HFF-Myc (cell line): Measurements from ENCODE around the gene F2RL3.

Source experiments
- DNase-seq: peaks from one replicate; pipeline ENCODE4 v3.0.0-alpha.2; 2011; ENCODE audit warnings: low read depth; ENCODE audit errors: extremely low read depth
- H3K4me3 ChIP-seq: replicated peaks from 2 replicates; pipeline ENCODE4 v1.5.1; 2011; ENCODE audit warnings: low read depth, mild to moderate bottlenecking, control low read depth, low read length
- CTCF ChIP-seq: IDR thresholded peaks from 2 replicates; pipeline ENCODE4 v1.5.1; 2012; ENCODE audit warnings: mild to moderate bottlenecking, low read depth, low read length, control low read depth; ENCODE audit errors: missing control alignments

F2RL3 gene

GRCh38 chr19:16878181-16878965 lies 10.4 kb upstream of the F2RL3 start:
- TF ChIP-seq CTCF, result no peak
- no peak overlapping the region for H3K4me3 ChIP-seq
- DNase-seq, result no peak

- no peak for TF ChIP-seq CTCF
- no peak overlapping the region for H3K4me3 ChIP-seq
Observed at GRCh38 chr19:16880884-16881554, 7.8 kb upstream of the F2RL3 start.

GRCh38 chr19:16882146-16882545 lies 6.7 kb upstream of the F2RL3 start:
- H3K4me3 ChIP-seq, result no peak overlapping the region
- no peak for TF ChIP-seq CTCF
- DNase-seq, result no peak

More at GRCh38 chr19:16880884-16881554, 7.8 kb upstream of the F2RL3 start:
- no peak for DNase-seq

- H3K4me3 ChIP-seq, result no peak overlapping the region
- DNase-seq, result no peak
Observed at GRCh38 chr19:16883522-16883921, 5.3 kb upstream of the F2RL3 start.

GRCh38 chr19:16885166-16885565 lies 3.6 kb upstream of the F2RL3 start:
- no peak for TF ChIP-seq CTCF
- H3K4me3 ChIP-seq, result no peak overlapping the region
- no peak for DNase-seq

More at GRCh38 chr19:16883522-16883921, 5.3 kb upstream of the F2RL3 start:
- TF ChIP-seq CTCF, result no peak

GRCh38 chr19:16886305-16886880 lies 2.4 kb upstream of the F2RL3 start:
- no peak for DNase-seq
- no peak overlapping the region for H3K4me3 ChIP-seq
- no peak for TF ChIP-seq CTCF
